GM18502 (cell line): ENCODE measurements around the gene TASOR2.
A peak's percentile ranks its signal among the peaks of the same experiment; 100 is the strongest.

Source experiments
- ATAC-seq: cut with Tn5 transposase; IDR thresholded peaks from one replicate; pipeline ENCODE4 v1.9.1; 2021; ENCODE audit warnings: mild to moderate bottlenecking; ENCODE audit not compliant: unreplicated experiment, poor library complexity

The TASOR2 gene

DNA sequence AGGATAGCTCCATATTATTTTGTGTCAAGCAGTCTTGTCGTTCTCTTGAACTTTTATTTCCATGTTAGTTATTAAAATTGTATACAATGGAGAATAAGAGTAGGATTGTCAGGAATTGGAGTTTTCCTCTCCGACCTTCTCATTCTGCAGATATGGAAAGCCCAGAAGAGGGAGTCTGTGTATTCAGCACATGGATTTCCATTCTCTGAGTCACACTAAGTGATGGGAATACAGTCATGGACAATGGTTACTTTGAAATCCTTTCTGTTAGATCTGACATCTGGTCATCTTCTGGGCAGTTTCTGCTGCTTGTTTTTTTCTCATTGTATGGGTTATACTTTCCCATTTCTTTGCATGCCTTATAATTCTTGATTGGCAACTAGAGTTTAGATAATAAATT, 5.0 kb upstream of the TASOR2 start:
- no peak for ATAC-seq

DNA sequence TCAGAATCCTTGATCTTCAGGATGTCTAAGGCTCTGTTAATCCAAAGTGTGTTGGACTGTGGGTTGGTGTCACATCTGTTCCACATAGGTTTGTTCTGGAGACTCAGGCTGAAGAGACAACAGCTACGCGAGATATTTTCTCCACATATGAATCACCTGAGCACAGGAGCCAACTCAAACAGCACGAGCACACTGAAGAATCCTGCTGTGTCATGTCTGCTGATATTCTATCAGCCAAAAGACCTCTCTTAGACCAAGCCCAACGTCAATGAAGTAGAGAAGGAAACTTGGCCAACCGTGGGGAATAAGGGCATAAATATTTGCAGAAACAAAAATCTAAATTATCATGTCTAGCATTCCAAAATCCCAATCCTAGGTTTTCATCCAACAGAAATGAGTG, 2.7 kb upstream of the TASOR2 start:
- no peak for ATAC-seq

GRCh38 chr10:5683065-5683464, 1.6 kb upstream of the TASOR2 start:
- ATAC-seq, result no peak

DNA sequence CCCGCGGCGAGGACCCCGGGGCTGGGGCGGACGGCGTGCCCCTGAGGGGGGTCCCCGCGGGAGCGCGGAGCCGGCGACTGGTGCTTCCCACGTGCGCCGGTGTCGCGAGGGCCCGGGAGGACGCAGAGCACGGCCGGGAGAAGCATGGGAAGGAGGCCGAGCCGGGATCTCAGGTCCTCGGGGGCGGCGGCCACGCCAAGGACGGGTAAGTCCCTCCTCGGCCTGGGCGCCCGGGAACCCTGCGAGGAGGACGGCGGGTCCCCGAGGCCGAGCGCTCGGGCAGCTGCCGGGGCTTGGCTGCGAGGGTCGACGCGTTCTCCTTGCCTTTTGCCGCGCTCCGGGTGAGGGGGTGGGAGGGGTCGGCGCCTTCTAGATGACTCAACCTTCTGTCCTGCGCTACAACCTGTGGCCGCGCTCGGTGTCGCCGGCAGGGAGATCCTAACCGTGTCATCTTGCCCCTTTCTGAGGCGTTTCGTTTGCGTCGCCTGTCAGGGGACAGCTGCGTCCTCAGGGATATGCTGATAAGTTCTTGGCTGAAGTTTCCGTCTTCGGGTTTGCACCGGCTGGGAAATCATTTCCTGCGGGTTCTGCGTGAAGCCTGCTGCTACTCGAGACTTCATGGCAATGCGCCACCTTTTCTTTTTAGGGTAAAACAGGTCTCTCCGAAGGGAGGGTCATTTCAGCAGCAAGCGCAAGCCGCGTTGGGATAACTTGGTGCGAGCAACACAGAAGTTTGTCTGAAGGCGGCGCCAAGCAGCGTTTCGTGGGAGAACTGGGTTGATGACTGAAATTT, 529 bp downstream of the TASOR2 start:
- peak; percentile 45 for ATAC-seq

DNA sequence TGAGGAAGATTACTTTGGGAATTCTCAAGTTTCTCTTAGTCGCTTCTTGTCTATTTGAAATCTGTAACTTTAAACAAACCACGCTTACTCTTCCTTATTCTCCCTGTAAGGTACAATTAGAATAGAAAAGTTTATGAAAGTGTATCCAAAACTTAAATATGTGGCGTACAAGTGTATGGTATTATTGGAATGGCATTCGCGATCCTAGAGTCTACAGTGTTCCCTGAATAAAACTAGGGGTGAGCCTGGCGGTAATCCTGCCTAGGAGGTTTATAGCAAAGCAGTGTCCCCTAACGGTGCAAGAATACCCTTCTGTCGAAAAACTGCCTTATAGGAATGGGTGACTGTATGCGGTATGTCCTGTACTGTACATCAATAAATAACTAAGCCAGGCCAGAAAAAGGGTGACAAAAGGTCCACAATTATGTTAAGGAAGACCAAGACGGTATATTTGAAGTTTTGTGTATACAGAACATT, 1.2 kb downstream of the TASOR2 start:
- ATAC-seq, result no peak

- no peak for ATAC-seq
Measured at GRCh38 chr10:5688587-5688986, 3.9 kb downstream of the TASOR2 start.

- ATAC-seq, result no peak
Measured at GRCh38 chr10:5691786-5692185, 7.1 kb downstream of the TASOR2 start.

DNA sequence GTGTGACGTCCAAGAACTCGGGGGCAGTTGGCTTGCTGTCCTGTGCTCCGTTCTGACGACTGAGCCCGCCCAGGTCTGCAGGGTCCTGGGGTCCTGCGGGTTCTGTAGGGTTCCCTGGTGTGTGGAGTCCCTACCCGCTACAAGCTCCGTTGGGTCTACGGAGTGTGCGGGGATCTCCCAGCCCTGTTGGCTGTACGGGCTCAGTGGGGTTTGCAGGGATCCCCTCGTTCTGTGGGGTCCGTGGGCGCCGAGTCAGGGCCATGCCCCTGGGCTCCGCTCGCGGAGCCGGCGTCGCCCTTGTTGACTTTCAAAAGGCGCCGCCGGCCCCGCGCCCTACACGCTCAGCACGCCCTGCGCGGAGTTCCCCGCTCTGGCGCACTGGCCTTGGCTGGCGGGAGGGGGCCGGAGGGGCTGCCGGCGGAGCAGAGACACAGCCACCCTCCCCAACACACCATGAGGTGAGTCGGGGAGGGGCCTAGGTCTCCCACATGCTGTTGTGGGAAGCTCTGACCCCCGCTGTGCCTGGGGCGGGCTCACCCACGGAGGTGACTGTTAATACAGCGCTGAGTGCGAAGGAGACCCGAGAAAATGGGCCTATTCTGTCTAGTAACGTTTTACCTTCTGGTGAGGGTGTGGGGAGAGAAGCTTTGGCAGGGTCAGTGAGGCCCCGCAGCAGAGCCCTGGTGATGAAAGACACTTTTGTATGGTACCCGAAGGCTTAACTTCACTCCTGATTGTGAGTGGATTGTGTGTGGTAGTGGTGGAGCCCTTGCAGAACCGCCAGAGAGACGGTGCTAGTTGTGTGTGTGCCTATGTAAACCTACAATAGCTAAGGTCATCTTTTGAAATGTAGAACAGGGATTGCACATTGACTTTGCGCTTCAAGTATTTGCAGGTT, 8.1 kb downstream of the TASOR2 start:
- ATAC-seq, result peak; percentile 76

GRCh38 chr10:5694573-5694972, 9.9 kb downstream of the TASOR2 start:
- ATAC-seq, result no peak

DNA sequence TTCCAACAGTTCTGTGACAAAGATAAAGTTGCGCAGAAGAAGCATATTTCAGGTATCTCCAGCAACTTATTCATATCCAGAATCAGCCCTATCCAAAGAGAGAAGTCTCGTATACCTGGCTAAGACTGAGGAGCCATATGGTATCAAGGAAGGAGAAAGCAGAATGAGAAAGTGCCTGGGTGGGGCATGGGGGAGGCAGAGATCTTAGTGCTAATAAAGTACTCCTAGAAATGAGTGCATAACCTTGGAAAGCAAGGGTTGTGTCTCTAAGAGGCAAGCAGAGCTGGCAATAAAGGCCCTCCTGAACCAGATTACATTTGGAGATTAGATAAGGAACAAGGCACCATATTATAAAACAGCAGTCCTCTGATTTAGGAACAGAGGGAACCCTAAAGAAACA, 12.7 kb downstream of the TASOR2 start:
- ATAC-seq, result no peak

DNA sequence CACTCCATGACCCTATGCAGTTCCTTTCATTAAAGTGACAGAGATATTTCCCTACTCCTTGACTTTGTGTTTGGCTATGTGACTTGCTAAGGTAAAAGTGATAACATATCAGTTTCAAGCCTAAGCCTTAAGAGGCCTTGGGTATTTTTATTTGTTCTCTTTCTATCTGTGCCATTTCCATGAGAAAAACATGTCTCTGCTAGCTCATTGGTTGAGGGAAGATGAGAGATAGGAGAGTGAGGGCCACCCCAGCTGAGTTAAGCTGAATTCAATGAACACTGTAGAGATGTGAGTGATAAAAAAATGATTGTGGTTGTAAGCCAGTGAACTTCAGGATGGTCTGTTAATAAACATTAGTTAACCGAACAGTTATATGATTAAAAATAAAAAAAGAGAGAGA, 13.4 kb downstream of the TASOR2 start:
- no peak for ATAC-seq

DNA sequence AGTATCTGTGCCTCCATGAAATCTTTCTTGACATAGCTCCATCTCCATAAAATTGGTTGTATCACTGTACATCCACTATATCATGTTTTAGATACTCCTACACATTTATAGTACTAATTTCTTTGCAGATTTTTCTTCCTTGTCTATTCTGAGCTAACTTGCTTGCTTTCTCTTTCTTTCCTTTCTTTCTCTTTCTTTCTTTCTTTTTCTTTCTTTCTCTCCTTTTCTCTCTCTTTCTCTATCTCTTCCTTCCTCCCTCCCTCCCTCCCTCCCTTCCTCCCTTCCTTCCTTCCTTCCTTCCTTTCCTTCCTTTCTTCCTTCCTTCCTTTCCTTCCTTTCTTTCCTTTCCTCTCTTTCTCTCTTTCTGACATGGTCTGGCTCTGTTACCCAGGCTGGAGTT, 23.7 kb downstream of the TASOR2 start:
- no peak for ATAC-seq

DNA sequence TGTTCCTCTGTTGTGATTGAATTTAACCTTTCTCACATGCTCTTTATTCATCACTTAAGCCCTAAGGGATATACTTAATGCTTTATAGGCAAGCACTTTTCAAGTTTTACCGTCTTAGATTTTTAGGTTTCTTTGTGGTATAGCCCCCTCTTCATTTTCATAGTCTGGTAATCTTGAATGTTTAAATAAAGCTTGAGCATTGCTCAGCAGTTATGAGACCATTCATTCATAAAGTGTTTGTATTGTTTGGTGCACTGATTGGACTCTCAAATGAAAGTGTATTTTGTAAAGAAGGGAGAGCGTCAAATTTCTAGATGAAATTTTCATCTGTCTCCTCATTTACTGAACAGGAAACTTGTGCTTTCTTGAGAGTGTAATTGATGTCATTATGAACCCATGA, 25.2 kb downstream of the TASOR2 start:
- no peak for ATAC-seq

- no peak for ATAC-seq
Measured at GRCh38 chr10:5710859-5711258, 26.2 kb downstream of the TASOR2 start.

GRCh38 chr10:5711642-5712041, 27.0 kb downstream of the TASOR2 start:
- ATAC-seq, result no peak

DNA sequence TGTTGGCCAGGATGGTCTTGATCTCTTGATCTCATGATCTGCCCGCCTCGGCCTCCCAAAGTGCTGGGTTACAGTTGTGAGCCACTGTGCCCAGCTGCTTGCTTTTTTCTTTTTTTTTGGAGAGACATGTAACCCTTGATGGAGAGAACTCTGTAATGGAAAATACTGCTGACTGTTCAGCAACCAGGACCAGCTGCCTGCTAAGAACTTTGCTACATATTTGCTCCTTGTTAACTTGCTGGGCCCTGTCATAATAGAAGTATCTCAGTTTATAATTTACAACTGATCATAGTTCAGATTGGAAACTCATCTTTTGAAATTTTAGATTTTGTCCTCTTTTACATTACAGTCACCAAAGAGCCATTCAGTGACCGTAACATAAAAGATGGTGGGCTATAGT, 34.9 kb downstream of the TASOR2 start:
- no peak for ATAC-seq

- no peak for ATAC-seq
Measured at GRCh38 chr10:5720182-5720581, 35.5 kb downstream of the TASOR2 start.

DNA sequence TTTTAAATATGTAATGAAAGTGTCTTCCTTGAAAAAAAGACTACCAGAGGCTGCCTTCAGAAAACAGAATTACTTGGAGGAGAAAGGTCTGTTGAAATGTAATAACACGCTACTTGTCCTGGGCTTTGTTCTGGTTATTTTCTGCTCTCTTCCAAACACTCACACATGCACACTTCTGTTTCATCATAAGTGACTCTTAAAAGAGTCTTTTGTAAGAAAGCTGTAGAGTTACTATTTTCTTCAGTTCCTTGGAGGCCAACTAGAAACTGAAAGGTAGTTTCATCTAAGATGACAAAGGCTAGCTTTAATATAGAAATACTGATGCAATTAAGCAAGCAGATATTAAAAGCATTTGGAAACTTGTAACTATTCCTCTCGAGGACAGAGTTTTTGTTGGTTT, 39.1 kb downstream of the TASOR2 start:
- no peak for ATAC-seq

- no peak for ATAC-seq
Measured at GRCh38 chr10:5730766-5731165, 46.1 kb downstream of the TASOR2 start.

- no peak for ATAC-seq
Measured at GRCh38 chr10:5731559-5731958, 46.9 kb downstream of the TASOR2 start.

- ATAC-seq, result no peak
Measured at GRCh38 chr10:5732141-5732540, 47.5 kb downstream of the TASOR2 start.
